ENCODE data around the gene ZBTB20.

Gene ZBTB20

GRCh38 chr3:114420072-114420471 lies 727.0 kb downstream of the ZBTB20 start:
- DNase-seq, result no peak

GRCh38 chr3:114418724-114419543 lies 728.2 kb downstream of the ZBTB20 start:
- DNase-seq, result peak; percentile 17 to 27

- no peak for DNase-seq
Measured at GRCh38 chr3:114418107-114418506, 729.0 kb downstream of the ZBTB20 start.

DNA sequence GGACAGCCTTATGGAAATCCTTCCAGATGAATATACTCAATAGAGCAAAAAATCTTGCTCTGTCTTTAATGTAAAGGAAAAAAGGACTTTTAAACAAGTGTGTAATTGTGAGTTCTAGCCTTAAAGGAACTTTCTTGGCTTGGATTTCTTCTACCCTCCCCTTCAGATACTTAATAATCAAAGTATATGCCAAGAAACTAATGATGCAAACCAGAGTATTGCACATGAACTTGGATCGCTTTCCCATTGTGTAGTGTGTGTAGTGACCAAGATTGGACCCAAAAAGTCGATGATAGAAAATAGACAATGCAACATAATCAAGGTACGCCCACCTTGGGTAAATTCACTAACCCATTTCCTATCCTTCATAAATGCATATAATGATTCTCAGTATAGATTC lies 729.4 kb downstream of the ZBTB20 start:
- DNase-seq, result no peak

DNA sequence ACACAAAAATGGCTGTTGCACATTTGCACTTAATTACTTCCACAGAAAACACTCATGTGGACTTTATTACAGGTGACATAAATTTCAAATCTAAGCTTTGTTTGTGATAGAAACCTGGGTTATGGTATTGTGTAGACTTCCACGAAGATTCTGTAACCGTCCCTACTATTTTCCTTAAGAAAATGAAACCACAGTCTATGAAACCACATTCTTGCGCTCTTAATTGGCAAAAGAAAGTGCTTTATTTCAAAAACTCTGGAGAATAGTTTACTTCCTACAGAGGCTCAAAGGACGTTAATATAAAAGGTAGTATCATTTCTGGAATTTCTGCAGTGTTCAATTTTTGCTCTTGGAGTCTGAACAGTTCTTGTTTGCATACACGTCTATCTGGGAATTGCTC lies 729.8 kb downstream of the ZBTB20 start:
- DNase-seq, result no peak

- no peak for DNase-seq
Measured at GRCh38 chr3:114411811-114412803, 735.0 kb downstream of the ZBTB20 start.

DNA sequence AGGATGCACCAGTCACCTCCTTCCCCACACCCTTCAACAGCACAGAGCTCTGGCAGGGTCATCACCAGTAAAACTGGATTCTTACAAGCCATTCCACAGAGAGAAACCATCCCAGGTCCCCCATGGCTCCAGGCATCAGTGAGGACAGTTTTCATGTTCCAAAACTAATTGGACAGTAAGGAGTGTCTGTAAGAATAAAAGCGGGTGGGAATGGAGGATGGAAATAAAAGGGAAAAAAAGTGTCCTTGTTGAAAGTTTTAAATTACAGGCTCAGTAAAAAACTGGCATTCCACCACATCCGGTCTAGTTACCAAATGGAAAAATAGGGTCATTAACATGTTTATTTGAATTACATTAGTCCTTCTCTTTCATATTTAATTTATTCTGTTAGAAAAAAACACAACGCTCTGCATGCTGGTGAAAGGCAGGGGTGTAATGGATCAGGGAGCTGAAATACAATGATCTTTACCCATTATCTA lies 735.9 kb downstream of the ZBTB20 start:
- DNase-seq, result no peak

GRCh38 chr3:114408736-114409670 lies 738.1 kb downstream of the ZBTB20 start:
- DNase-seq, result no peak

- no peak for DNase-seq
Measured at GRCh38 chr3:114406922-114407321, 740.2 kb downstream of the ZBTB20 start.

GRCh38 chr3:114406286-114406685 lies 740.8 kb downstream of the ZBTB20 start:
- DNase-seq, result no peak

GRCh38 chr3:114405202-114405990 lies 741.7 kb downstream of the ZBTB20 start:
- DNase-seq, result no peak

DNA sequence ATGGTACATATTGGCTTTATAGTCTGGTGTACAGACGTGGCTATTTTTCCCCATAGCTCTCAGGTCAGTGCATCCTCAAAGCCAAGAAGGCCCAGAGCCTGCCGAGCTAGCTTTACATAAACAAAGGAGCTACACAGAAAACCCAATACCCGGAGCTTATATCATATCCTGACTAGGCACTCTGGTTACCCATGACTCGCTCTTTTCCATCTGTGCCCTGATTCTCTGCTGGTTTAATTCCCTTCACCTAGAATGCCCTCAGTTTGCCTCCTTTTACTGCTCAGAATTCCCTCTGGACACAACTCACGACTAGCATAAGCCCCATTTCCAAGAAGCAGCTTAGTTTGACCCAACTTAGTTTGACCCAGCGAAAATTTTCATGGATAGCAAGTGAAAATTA lies 742.5 kb downstream of the ZBTB20 start:
- no peak for DNase-seq

- DNase-seq, result no peak
Measured at GRCh38 chr3:114402838-114403237, 744.2 kb downstream of the ZBTB20 start.

DNA sequence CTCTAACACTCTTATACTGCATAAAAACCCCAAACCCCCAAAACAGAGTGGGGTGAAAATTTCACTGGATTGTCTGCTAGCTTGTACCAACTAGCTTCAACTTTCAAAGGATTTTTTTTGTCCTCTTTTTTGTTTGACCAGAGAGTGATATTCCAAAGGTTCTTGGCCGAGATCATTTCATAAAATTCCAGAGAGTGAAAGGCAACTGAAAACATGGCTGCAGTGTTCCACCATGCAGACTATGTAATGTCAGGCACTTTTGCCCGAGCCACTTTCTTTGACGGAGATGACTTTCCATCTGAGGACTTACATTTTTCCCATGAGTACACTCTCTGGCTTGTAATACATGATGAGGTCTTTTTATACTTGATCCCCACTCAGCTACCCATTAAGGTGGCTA lies 745.7 kb downstream of the ZBTB20 start:
- no peak for DNase-seq

- DNase-seq, result no peak
Measured at GRCh38 chr3:114400371-114400770, 746.7 kb downstream of the ZBTB20 start.

- no peak for DNase-seq
Measured at GRCh38 chr3:114394551-114394950, 752.5 kb downstream of the ZBTB20 start.

DNA sequence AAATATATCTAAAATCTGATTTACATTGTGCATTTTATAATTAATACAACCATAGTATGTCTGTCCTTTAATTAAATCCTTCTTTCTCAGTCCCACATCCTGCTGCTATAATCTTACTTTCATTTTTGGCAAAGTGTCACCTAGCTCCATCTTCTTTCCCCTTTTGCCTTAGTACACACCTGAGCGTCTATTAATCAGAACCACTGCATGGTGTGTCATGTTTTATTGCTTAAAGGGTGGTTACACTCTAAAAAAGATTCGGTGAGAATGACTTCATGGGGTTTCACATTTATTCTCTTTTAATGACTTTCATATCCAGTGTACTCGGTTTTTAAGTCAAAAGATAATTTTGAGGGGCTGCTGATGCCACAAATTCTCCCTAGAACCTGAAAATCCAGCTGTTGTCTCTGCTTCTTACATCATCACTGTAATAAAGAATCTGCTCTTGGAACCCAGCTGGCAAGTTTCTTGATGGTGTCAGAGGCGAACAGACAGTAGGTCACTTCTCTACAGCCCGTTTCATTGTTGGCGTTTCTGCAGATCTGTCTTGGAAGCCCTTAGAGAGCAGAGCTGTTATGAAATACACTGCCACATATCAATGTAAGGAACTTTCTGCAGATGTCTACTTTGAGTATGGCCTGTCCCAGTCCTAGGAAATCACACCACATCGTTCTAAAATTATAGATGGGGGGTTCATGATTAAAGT lies 753.6 kb downstream of the ZBTB20 start:
- no peak for DNase-seq

GRCh38 chr3:114392831-114393230 lies 754.3 kb downstream of the ZBTB20 start:
- DNase-seq, result no peak

GRCh38 chr3:114389156-114389555 lies 757.9 kb downstream of the ZBTB20 start:
- DNase-seq, result no peak

- DNase-seq, result no peak
Measured at GRCh38 chr3:114384558-114384903, 762.6 kb downstream of the ZBTB20 start.

Measured in NCI-H1930 (cell line).